Subcutaneous adipose tissue (tissue), 4 donors: ENCODE results near the gene MROH8. TPM values are rescaled to one million over a fixed set of nuclear protein-coding genes. Genes with fewer than 3 reads are reported as not detected.

Experiments
- total RNA-seq, 4 donors: library from RNA; depleted of rRNA; stranded (reverse); fragments of >200 nt; gene quantifications; one replicate each; pipeline ENCODE4 v1.1.0, GENCODE V29; 2016
- TF ChIP-seq, protein P1 (sequence below): fragments of 450-650 bp; IDR thresholded peaks from one replicate; pipeline ENCODE4 v1.5.1; 2016; ENCODE audit warnings: low read depth, mild to moderate bottlenecking, control low read depth, antibody characterized with exemption, moderate library complexity

The MROH8 gene
- total RNA-seq, 4 donors from 2014 or later = 3.6 to 7.2 (median 4.1) TPM

DNA sequence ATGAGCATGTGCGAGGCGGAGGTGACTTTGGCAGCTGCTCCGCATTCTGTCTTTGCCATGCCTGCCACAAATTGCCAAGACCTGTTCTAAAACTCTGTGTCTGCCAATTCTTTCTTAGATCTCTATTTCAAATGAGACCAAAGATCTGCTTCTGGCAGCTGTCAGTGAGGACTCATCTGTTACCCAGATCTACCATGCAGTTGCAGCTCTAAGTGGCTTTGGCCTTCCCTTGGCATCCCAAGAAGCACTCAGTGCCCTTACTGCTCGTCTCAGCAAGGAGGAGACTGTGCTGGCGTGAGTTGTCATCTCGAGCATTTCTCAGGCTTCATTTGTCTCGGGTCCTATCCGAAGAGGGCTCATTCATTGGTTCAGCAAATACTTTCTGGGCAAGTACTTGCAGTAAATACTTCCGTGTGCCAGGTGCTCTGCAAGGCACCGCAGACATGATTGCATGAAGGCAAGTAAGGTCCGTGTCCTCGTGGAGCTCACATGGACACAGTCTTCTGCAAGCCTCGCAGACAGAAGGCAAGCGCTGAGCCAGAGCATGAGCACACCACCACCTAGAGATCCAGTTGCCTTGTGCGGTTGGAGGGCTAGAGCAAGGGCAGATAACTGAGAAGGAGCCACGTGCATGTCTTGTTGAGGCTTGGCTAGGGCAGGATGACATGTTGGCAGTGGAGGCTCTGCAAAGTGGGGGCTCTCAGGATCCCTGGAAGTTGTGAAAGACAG lies 19.7 kb upstream of the MROH8 start:
- TF ChIP-seq, protein P1, sequence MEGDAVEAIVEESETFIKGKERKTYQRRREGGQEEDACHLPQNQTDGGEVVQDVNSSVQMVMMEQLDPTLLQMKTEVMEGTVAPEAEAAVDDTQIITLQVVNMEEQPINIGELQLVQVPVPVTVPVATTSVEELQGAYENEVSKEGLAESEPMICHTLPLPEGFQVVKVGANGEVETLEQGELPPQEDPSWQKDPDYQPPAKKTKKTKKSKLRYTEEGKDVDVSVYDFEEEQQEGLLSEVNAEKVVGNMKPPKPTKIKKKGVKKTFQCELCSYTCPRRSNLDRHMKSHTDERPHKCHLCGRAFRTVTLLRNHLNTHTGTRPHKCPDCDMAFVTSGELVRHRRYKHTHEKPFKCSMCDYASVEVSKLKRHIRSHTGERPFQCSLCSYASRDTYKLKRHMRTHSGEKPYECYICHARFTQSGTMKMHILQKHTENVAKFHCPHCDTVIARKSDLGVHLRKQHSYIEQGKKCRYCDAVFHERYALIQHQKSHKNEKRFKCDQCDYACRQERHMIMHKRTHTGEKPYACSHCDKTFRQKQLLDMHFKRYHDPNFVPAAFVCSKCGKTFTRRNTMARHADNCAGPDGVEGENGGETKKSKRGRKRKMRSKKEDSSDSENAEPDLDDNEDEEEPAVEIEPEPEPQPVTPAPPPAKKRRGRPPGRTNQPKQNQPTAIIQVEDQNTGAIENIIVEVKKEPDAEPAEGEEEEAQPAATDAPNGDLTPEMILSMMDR = no peak

DNA sequence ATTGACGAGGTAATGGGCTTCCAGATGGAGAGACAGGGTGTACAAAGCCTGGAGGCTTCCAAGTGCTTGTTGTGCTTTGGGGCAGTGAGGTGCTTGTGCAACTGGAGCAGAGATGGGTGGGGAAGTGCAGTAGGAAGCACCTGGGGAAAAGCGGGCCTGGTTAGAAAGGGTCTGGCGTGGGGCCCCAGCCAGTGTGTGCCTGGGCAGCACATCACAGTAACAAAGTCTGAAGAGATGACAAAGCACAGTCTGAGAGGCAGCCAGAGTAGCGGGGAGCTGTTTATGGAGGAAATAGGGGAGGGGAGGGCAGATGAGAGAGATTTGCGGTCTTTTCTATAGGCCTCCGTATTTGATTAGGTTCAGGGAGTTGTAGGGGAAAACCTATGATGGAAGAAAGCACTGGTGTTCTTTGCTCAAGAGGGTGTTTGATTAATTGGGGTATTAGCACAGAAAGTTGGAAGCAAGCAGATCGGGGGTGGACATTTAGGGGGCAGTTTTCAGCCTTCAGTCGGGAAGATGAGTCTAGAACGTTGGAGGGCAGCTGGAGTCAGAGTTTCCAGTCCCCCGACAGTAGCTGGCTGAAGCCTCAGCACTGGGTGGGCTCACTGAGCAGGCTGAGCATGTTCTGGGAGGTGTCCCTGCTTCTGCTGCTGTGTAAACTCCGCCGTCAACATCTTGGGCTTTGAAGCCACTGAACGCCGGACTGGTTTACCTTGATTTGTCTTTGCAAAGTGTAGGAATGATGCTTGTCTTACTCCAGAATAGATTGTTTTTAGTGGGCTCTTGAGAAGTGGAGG lies 15.5 kb upstream of the MROH8 start:
- TF ChIP-seq, protein P1 = no peak

DNA sequence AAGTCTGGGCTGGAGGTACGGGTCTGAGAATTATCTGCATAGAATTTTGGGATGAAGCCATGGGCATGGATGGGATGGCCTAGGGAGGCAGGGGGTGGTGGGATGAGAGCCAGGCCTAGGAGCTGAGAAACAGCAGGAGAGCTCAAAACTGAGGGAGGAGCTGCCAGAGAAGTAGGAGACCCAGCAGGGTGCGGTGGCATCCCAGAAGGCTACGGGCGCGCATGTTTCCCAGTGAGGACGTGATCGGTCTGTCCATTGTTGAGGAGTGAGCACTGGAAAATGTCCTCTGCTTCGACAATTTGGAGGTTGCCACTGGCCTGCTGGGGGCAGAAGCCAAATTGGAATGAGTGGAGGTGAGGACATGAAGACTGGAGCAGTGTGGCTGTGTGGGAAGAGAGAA lies 14.5 kb upstream of the MROH8 start:
- TF ChIP-seq, protein P1 = no peak

DNA sequence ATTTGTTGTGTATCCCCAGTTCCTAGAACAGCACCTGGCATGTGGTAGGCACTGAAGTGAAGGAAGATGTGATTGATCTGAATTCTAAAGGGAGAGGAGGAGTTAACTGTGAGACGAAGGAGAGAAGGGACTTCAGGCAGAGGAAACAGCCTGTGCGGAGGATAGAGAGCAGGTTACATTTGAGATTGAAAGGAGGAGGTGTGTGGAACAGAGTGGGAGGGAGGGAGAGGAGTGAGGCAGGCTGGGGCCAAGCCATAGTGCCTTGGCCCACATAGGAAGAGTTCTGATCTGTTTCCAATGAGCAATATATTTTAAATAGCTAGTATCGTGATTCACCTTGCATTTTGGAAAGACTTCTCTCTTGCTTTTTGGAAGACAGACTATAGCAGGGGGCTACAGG lies 13.9 kb upstream of the MROH8 start:
- TF ChIP-seq, protein P1 = no peak

DNA sequence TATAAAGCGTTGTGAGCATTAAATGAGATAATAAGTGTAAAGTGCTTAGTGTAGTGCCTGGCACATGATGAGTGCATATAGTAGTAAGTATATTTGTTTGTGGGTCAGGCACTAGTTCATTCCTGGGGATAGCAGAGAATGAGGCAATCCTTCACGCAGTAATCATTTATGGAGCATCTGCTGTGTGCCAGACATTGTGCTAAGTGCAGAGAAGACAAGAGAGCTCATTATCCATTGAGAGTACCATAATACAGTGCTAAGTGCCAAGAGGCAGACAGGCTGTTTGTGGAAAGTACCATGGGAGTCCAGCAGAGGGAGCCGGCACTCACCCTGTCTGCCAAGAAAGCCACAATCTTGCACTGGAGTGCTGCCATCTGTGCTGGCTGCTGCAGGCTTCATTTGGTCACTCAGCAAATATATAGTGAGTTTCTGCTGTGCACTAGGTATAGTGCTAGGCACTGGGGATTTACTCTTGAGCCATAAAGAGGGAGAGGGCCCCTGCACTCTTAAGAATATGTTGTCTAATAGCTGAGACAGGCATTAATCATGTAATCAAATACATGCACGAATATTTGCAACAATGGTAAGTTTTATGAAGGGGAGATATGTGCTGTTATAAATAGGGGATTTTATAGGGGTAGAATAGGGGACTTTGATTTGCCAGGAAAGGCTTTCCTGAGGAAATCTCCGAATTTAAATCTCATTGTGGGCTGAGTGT lies 12.9 kb upstream of the MROH8 start:
- TF ChIP-seq, protein P1 = no peak

DNA sequence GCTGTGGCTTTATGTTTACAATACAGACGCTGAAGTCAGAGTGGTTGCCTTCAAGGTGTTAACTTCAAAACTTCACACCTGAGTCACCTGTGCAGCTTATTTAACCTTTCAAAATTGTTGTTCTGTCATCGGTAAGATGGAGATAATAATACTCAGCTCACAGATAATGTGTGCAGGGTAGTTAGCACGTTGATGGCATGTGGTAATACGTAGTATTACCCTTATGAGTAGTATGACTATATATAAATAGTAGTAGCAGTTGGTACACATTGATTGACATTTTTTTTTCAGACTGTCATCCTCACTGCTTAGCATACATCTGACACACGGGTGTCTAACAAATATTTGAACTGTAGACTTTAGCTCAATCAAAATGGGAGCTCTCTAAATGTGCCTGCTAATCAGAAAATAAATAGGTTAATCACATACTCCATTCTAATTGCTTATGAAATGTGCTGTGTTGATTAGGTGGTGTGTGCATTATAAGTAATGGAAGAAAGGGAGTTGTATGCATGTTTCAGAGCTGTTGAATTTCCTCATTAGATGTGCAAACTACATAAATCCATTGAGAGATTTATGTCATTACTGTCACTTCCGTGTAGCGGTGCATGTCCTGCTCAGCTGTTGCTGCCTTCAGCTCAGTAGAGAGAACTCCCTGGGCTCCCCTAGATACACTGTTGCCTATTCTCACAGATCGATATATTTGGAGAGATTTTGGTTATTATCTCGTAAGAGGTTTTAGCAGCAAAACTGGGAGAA lies 11.2 kb upstream of the MROH8 start:
- TF ChIP-seq, protein P1 = no peak
